Hematopoietic multipotent progenitor cell treated with erythropoietin and hydrocortisone succinate and interleukin-3 and kit ligand, for 6 days (in vitro differentiated cells): ENCODE measurements around the gene SLC28A3.
A peak's percentile ranks its signal among the peaks of the same experiment; 100 is the strongest.
"Not testable (repeated sequence)": the region's sequence is repeated elsewhere in the genome, so short reads cannot be mapped to it uniquely, and the experiment has no call there.

ENCODE experiments used
- DNase-seq: peaks from one replicate; pipeline ENCODE4 v3.0.0-alpha.2; 2015

SLC28A3 gene

DNA sequence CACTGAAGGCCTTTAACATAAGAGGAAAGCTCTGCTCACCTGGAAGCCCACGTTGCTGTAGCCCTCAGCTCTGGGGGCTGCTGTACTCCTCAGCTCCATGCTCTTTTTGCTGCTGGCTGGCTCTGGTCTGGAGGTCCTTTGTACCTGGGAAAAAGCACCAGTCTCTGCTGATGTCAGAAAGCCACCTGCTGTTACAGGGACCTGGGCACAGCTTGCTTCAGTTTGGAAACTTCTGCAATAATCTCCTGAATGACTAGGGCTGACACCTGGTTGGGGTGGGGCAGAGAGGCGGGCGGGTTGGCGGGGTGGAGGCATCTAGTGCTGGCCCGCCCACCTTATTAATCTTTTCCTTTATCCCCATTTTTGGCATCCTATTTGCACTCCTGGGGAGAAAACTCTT is at the start of gene SLC28A3:
Gene SLC28A3 (minus strand): TSS at position 224 of the 400 bp plus-strand sequence. CDS start 125 bp downstream, at position 99.
- no peak for DNase-seq

DNA sequence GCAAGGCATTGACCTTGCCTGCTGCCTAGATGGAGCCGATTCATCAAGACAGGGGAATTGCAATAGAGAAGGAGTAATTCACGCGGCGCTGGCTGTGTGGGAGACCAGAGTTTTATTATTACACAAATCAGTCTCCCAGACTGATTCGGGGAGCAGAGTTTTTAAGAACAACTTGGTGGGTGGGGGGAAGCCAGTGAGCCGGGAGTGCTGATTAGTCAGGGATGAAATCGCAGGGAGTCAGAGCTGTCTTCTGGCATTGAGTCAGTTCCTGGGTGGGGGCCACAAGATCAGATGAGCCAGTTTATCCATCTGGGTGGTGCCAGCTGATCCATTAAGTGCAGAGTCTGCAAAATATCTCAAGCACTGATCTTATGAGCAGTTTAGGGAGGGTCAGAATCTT is 49.7 kb upstream of the SLC28A3 start:
- not testable (repeated sequence) for DNase-seq

- DNase-seq = no peak
Measured at GRCh38 chr9:84387821-84388220, 47.3 kb upstream of the SLC28A3 start.

DNA sequence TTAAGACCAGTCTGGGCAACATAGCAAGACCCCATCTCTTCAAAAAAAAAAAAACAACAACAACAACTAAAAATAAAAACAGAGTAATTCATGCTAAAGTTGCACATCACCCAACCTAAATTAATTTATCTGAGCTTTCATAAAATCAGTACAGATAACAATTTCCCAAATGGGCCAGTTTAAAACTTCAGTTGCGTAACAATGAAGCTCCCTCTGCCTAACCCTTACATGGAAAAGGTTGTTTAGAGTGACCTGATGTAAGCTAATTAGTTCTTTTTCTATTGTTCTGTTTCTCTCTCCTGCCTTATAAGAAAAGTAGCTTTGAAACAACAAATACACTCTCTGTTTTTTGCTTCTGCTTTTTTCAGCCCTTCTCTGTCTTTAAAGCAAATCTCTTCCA is 46.2 kb upstream of the SLC28A3 start:
- no peak for DNase-seq

GRCh38 chr9:84385386-84386040 is 45.0 kb upstream of the SLC28A3 start:
- DNase-seq = no peak

DNA sequence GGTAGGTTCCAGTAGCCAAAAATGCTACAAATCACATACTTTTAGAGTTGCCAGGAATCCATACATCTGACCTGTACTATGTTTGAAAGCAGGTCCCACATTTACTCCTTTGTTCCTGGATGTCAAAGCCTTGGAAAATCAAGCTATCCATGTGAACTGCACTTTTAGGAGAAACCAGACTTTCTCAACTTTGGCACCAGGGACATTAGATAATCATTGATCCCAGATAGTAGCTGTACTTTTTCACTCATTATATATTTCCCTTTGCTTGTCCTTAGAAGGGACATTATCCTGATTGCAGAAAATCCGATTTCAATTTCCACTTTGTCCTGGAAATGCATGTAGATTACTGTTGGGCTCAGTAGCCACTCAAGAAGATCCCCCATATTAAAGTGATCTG is 44.1 kb upstream of the SLC28A3 start:
- no peak for DNase-seq

DNA sequence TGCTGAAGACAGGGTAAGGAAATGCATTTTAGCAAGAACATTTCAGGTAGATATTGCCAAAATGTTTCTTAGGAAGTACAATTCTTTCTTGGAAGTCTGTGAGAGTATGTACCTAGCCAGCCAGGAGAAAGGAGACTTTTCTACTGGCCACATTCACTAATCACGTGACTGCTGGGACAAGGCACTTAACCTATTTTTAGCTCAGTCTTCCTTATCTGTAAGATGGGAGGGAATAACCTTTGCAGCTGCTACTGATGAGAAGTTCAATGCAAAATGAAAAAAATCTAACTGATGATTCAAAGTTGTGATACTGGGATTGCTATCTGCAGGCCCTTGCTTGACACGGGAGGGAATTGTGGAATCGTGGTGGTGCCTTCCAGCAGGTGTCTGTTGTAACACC is 42.6 kb upstream of the SLC28A3 start:
- DNase-seq = no peak

DNA sequence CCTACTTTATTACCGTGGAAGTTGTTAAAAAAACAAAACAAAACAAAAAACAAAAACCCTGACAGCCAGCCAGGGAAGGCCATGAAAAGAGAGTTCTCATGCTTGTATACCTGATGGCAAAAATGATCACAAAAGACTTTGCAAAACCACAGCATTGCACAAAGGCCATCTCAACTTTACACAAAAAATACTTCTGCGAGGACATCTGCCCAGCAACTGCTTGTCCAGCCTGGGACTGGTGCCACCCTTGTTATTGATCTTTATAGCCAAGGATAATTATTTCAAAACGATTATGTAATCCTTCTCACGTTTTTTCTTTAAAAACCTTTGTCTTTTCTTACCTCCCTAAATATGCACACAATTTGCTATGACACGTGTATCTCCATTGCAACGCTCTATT is 42.2 kb upstream of the SLC28A3 start:
- DNase-seq = no peak

DNA sequence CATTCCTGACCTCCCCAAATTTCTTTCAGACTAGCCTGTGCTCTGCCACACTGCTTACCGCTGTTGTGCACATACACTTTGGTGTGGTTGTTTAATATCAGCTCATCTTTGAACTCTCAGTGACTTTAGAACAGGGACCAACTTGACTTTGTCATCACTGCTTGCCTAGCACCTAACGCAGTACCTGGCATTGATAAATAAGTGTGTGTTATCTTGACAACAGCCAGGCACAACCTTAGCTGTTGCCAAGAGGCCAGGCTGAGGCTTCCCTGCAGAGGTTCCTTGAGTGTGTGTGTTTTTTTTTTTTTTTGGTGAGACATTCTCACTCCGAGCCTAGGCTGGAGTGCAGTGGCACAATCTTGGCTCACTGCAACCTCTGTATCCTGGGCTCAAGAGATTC is 41.0 kb upstream of the SLC28A3 start:
- DNase-seq = no peak

GRCh38 chr9:84379740-84380139 is 39.2 kb upstream of the SLC28A3 start:
- DNase-seq = no peak

DNA sequence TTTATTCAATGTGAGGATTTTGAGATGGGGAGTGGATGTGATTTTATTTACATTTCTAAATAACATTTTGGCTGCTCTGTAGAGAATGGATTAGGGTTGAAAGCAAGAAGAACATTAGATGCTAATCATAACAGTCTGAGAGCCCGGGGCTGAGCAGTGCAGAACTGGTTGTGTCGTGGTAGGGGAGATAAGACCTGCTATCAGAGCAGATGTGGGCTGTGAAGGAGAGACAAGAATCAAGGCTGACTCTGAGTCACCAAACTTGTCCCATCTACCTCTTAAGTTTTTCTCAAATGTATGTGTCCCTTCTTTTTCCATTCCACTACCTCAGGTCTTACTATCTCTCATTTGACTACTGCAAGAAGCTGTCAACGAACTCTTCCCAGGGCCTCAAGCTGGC is 35.4 kb upstream of the SLC28A3 start:
- peak; percentile 65 for DNase-seq

GRCh38 chr9:84374516-84374915 is 34.0 kb upstream of the SLC28A3 start:
- peak; percentile 34 for DNase-seq

DNA sequence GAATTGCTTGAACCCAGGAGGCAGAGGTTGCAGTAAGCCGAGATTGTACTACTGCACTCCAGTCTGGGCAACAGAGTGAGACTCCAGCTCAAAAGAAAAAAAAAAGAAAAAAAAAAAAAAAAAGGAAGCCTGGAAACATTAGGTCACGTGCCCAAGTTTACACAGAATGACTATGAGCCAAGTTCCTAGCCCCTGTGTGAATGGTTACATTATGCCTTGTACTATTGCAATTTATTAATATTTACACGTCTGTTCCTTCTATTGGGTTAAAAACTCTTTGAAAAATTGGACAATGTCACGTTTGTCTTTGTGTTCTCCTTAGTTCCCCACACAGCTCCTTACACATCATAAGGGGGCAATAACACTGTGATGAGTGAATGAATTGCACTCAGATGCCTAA is 33.5 kb upstream of the SLC28A3 start:
- peak; percentile 16 for DNase-seq

DNA sequence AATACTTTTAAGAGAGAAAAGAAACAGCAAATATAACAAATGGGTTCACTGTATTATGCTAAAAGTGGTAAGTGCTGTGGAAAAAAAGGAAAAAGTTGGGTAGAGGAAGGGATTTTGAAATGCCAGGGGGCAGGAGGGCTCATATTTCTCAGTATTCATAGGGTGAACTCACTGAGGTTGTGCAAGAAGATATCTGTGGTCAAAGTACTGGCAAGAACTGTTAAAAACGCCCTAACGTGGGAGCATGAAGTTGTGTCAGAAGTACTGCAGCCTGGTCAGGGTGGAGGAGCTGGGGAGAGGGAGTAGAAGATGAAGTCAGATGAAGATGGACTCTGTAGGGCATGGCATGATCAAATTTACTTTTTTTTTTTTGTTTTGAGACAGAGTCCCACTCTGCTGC is 31.2 kb upstream of the SLC28A3 start:
- peak; percentile 79 for DNase-seq

- DNase-seq = no peak
Measured at GRCh38 chr9:84368601-84369000, 28.0 kb upstream of the SLC28A3 start.

DNA sequence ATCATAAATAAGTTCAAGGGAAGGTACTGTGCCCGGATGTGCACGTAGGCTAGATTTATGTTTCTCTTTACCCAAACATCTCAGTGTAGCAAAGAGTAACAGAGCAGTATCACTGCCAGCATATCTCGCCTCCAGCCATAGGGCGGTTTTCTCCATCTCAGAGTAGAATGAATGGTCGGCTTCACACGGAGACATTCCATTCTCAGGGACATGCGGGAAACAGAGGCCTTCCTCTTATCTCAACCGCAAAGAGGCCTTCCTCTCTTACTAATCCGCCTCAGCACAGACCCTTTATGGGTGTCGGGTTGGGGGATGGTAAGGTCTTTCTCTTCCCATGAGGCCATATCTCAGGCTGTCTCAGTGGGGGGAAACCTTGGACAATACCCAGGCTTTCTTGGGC is 27.2 kb upstream of the SLC28A3 start:
- DNase-seq = peak; percentile 12

- no peak for DNase-seq
Measured at GRCh38 chr9:84366683-84367082, 26.1 kb upstream of the SLC28A3 start.

DNA sequence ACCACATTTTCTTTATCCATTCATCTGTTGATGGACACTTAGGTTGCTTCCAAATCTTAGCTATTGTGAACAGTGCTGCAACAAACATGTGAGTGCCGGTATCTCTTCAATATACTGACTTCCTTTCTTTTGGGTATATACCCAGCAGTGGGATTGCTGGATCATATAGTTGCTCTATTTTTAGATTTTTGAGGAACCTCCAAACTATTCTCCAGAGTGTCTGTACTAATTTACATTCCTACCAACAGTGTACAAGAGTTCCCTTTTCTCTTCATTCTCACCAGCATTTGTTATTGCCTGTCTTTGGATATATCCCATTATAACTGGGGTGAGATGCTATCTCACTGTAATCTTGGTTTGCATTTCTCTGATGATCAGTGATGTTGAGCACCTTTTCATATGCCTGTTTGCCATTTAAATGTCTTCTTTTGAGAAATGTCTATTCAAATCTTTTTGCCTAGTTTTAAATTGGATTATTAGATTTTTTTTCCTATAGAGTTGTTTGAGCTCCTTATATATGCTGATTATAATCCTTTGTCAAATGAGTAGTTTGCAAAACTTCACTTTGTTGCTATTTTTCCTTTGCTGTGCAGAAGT is 24.4 kb upstream of the SLC28A3 start:
- not testable (repeated sequence) for DNase-seq

- no peak for DNase-seq
Measured at GRCh38 chr9:84361645-84362044, 21.1 kb upstream of the SLC28A3 start.

DNA sequence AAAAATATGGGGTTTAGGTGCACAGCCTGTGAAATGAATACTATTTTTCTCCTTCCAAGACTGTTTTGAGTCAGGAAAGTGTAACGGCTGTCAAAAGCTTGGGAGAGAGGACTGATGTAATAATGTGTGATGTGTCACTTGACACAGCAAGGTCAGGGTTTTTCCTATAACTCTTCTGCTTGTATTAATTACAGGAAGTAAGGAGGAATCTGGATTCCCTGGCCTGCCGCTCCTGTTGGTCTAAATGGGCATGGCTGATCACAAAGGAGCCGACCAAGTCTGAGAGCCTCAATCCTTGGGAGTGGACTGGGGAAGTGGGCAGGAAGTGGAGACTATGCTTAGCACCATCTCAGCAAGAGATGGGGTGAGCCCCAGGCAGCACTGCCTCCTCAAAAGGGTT is 16.7 kb upstream of the SLC28A3 start:
- no peak for DNase-seq

- DNase-seq = no peak
Measured at GRCh38 chr9:84354035-84354434, 13.5 kb upstream of the SLC28A3 start.

DNA sequence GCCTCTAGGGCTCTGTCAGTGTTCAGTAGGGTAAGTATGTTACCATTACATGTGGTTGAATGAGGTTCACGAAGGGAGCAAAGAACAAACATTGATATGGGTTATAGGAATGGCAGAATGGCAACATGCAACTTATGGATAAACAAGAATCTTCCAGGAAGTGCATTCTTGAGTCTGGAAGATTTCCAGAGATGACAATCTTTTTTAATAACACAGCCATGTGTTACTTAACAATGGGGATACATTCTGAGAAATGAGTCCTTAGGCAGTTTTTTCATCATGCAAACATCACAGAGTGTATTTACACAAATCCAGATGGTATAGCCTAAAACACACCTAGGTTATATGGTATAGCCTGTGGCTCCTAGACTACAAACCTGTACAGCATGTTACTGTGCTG is 9.1 kb upstream of the SLC28A3 start:
- no peak for DNase-seq

GRCh38 chr9:84343111-84343521 is 2.6 kb upstream of the SLC28A3 start:
- DNase-seq = peak; percentile 64

- no peak for DNase-seq
Measured at GRCh38 chr9:84339962-84340361, 596 bp downstream of the SLC28A3 start.

- DNase-seq = no peak
Measured at GRCh38 chr9:84339503-84339902, 1.1 kb downstream of the SLC28A3 start.
